Stimulated activated CD4-positive, alpha-beta T cell treated with anti-CD3 and anti-CD28 coated beads, Interleukin-4, amount 100 ng/mL, for 24 hours (primary cell): ENCODE data around the gene CBFA2T3.
"Not testable (repeated sequence)": the region's sequence is repeated elsewhere in the genome, so short reads cannot be mapped to it uniquely, and the experiment has no call there.

ENCODE experiments used
- DNase-seq: peaks from one replicate; pipeline ENCODE4 v3.0.0-alpha.2; 2020

CBFA2T3 gene

DNA sequence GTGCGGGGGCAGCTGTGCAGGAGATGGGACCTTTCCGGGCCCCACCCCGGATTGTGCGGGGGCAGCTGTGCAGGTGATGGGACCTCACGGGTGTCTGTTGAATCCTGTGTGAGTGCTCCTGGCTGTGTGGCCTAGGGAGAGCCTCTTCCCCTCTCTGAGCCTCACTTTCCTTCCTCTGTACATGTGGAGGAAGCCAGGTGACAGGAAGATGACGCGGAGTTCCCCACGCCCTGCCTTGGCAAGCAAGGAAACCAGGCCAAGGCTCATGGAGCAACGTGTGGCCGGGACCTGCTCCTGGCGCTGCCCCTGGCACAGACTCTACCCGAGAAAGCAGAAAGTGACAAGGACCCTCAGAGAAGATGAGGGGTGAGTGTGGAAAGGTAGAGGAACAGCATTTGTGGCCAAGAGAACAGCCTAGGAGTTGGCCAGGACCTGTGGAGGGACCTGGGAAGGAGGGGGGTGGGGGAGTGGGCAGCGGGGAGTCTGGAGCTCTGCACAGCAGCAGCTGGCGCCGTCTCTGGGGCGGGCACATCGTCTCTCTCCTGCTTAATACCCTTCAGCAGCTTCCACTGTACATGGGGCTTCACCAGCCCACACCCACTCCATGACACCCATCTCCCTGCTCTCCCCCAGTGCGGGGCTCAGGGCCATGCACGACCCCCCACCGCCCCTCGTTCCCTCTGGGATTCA lies 72.2 kb downstream of the CBFA2T3 start:
- no peak for DNase-seq

- no peak for DNase-seq
Measured at GRCh38 chr16:88903267-88903666, 73.7 kb downstream of the CBFA2T3 start.

DNA sequence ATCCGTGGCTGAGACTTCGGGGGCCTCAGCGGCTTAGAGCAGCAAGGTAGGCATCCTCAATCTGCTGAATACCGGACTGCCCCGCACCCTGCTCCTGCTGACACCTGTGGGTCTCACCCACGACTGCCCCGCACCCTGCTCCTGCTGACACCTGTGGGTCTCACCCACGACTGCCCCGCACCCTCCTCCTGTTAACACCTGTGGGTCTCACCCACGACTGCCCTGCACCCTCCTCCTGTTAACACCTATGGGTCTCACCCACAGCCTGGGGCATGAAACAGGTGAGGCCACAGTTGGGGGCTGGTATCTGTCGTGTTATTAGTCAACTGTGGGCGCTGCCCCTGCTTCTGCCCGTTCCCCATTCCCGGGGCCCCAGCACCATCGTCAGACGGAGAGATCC lies 74.3 kb downstream of the CBFA2T3 start:
- no peak for DNase-seq

DNA sequence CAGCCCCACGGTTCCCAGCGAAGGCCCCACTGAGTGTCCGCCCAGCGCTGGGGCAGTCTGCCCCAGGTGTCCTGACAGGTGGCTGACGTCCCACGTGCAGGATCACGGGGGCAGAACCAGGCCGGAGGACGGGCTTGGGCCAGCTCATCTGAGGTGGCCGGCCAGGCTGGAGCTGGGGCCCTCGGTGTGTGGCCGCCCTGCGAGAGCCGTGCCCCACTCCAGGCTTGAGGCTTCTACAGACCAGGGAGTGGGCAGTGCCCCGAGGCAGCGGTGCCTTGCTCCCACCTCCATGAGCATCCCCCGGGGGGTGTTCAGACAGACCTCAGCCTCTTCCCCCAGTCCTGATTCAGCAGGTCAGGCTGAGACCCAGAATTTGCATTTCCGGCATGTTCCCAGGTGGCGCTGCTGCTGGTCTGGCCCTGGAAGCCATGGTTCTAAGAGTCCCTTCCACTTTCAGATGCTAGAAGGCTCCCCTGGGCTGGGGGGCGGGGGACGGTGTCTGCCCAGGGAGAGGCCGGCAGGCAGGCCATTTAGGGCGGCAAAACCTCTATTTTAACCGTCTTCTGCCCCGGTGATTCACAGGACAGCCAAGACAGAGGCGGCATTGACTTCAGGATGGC lies 75.2 kb downstream of the CBFA2T3 start:
- no peak for DNase-seq

GRCh38 chr16:88900662-88901052 lies 76.3 kb downstream of the CBFA2T3 start:
- no peak for DNase-seq

- DNase-seq, result no peak
Measured at GRCh38 chr16:88899901-88900661, 76.9 kb downstream of the CBFA2T3 start.

GRCh38 chr16:88897696-88898425 lies 79.1 kb downstream of the CBFA2T3 start:
- DNase-seq, result no peak

GRCh38 chr16:88896238-88897070 lies 80.6 kb downstream of the CBFA2T3 start:
- no peak for DNase-seq

- no peak for DNase-seq
Measured at GRCh38 chr16:88895335-88895734, 81.7 kb downstream of the CBFA2T3 start.

DNA sequence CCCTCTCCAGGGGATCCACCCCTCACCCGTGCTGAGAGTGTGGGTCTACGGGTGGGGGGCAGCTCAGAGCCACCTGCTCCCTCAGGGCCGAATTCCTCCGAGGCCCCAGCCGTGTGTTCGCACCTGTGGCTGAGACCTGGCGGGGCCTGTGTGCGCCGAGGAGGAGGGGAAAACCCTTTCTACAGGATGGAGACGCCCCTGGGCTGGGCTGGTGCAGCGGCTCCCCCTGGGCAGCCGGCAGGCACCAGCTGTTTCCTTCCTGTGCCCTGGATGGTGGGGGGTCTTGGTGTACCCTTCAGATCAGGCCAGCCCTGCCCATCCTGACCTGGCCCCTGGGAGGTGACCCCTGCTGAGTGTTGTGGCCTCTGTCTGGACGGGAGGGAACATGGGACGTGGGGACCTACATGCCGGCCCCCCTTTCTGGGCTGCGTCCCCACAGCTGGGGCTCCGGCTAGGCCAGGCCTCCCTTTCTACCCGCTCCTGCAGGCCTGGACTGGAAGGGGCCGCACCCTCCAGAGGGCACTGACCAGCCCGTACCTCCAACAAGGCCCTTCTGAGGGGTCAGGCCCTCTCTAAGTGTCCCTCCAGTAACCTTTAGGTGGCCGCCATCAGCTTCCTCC lies 82.2 kb downstream of the CBFA2T3 start:
- DNase-seq, result no peak

DNA sequence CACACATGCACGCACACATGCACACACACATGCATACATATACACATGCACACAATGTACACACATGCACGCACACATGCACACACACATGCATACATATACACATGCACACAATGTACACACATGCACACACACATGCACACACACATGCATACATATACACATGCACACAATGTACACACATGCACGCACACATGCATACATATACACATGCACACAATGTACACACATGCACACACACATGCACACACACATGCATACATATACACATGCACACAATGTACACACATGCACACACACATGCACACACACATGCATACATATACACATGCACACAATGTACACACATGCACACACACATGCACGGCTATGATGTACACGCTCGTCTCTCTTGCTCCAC lies 82.7 kb downstream of the CBFA2T3 start:
- not testable (repeated sequence) for DNase-seq

- DNase-seq, result no peak
Measured at GRCh38 chr16:88893127-88893968, 83.7 kb downstream of the CBFA2T3 start.

- DNase-seq, result no peak
Measured at GRCh38 chr16:88892065-88892464, 84.9 kb downstream of the CBFA2T3 start.

- no peak for DNase-seq
Measured at GRCh38 chr16:88891083-88891482, 85.9 kb downstream of the CBFA2T3 start.

DNA sequence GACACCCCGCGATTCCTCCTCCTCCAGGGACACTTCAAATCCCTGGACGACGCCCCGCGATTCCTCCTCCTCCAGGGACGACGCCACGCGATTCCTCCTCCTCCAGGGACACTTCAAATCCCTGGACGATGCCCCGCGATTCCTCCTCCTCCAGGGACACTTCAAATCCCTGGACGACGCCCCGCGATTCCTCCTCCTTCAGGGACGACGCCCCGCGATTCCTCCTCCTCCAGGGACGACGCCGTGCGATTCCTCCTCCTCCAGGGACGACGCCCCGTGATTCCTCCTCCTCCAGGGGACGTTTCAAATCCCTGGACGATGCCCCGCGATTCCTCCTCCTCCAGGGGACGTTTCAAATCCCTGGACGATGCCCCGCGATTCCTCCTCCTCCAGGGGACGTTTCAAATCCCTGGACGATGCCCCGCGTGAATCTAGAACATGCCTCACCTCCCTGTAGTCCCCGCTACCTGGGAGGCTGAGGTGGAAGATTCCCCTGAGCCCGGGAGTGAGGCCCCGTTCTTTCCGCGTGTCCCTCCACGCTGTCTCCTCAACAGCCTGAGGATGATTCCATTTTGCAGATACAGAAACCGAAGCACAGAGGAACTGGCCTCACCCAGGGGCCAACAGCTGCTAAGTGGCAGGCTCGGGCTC lies 87.2 kb downstream of the CBFA2T3 start:
- not testable (repeated sequence) for DNase-seq

- no peak for DNase-seq
Measured at GRCh38 chr16:88888461-88889387, 88.3 kb downstream of the CBFA2T3 start.

- DNase-seq, result no peak
Measured at GRCh38 chr16:88888057-88888456, 89.0 kb downstream of the CBFA2T3 start.

- no peak for DNase-seq
Measured at GRCh38 chr16:88886845-88887521, 90.0 kb downstream of the CBFA2T3 start.

DNA sequence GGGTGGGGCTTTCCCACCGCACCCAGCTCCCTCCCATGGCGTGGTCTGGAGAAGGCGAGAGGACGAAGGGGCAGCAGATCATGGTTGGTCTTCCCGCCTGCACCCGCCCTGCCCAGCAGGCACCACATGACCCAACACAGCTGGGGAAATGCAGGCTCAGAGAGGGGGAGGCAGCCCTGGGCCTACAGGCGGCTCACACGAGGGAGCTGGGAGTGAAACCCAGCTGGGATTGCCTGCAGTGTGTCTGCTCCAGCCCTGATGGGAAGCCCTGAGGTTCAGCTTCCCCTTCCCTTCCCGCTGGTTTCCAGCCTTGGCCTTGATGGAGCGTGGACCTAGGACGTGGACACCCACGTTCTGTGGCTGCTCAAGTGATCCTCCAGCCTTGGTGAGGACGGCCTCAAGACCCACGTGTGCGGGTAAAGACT lies 90.6 kb downstream of the CBFA2T3 start:
- DNase-seq, result no peak
